GM18520 (cell line): ENCODE results near the gene BRIP1.
"Not testable (repeated sequence)": the region's sequence is repeated elsewhere in the genome, so short reads cannot be mapped to it uniquely, and the experiment has no call there.

Experiments
- ATAC-seq: cut with Tn5 transposase; IDR thresholded peaks from one replicate; pipeline ENCODE4 v1.9.1; 2021; ENCODE audit not compliant: unreplicated experiment

BRIP1 gene

DNA sequence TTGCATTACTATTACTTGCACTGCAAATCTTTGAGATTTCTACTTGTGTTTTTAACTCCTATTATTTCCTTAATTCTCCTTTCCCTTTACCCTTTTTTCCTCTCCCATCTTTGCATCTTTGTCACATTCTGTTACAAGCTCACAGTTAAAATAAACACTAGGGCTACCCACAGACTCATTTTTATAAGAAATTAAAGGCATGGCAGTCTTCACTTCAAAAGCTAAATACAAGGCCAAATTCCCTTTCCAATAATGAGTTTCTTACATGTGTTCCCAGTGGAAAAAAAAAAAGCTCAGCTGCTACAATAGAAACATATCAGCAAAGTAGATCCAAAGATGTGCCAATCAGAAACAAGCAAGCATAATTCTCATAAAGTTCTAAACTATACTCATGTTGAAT lies 3.7 kb upstream of the BRIP1 start:
- no peak for ATAC-seq

DNA sequence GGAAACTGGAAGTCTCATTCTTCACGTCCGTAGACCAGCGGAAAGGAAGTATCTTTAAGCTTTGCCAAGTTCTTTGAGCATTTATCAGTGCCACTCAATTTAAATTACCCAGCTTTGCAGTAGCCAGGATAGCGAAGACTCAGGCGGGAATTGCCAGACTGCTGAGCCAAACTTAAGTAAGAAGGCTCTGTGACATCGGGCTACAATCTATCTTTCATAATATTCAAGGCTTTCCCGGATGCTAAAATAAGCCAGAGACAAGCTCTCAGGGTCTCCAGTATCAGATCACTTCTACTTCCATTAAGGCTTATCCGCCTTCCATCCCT lies 436 bp upstream of the BRIP1 start:
- peak; percentile 13 for ATAC-seq

DNA sequence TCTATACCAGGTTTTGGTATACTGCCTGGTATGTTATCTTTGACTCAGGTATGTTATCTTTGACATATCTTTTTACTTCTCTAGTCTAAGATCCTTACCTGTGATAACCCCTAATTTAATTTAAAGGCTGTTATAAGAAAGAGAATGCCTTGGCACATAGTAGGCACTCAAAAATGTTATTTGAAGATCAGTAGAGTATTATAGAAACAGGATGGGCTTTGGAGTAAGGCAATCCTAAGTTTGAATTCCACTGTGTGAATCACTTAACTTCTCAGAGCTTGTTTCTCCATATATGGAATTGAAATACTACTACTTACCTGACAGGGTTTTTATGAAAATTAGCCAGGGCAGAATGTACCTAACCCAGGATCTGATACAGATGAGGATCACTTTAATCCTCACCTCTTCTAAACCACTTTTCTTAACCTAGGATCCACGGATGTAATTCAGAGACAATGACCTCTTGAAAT lies 1.2 kb downstream of the BRIP1 start:
- ATAC-seq: no peak

DNA sequence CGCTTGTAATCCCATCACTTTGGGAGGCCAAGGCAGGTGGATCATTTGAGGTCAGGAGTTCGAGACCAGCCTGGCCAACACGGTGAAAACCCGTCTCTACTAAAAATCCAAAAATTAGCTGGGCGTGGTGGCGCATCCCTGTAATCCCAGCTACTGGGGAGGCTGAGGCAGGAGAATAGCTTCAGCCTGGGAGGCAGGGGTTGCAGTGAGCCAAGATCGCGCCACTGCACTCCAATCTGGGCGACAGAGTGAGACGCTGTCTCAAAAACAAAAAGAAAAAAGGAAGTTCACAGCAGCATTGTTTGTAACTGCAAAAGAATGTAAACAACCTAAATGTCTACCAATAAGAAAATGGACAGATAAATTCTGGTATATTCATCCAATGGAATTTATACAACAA lies 2.9 kb downstream of the BRIP1 start:
- ATAC-seq: not testable (repeated sequence)

DNA sequence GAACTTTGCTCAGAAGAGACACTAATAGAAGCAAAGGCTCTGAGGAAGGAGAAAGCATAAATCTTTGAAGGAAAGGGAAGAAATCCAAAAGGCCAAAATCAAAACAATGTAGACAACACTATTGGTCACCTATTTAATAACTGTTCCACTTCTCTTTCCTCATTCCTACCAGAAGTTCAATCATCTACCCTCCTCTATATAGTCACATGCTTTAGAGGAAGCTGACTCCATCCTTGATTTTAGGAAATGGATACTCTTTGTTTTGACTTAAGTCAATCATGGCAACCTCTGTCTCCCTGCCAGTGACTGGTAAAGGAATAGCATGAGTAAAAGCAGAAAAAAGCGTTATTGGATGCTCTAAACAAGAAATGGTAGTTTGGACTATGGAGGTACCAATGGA lies 7.3 kb downstream of the BRIP1 start:
- no peak for ATAC-seq

DNA sequence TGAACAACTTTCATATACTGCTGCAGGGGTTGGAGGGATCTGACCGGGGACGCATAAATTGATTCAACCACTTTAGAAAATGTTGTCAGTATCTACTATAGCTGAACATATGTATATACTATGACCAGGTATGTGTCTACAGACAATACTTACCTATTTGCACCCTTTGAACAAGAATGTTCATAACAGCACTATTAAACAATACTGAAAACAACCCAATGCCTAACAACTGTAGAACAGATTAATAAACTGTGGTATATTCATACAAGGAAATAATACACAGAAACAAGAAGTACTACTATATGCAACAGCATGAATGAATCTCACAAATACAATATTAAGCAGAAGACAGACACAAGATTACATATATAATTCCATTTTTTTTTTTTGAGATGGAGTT lies 10.5 kb downstream of the BRIP1 start:
- ATAC-seq: no peak

DNA sequence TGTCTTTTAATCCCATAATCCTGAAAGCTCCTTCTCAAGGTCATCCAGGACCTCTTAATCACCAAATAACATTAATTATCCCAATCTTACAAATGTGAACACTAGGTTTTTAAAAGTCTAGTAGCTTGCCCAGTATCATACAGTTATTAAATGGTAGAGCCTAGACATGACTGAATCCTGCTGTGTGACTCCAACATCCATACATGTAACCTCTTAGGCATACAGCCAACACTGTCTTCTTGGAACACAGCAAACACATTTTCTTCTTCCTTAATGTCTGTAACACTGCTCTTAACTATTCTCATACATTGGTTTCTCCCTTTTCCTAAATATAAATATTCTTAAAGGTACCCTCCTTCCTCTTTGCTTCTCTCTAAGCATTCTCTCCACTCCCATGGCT lies 13.7 kb downstream of the BRIP1 start:
- ATAC-seq: no peak

DNA sequence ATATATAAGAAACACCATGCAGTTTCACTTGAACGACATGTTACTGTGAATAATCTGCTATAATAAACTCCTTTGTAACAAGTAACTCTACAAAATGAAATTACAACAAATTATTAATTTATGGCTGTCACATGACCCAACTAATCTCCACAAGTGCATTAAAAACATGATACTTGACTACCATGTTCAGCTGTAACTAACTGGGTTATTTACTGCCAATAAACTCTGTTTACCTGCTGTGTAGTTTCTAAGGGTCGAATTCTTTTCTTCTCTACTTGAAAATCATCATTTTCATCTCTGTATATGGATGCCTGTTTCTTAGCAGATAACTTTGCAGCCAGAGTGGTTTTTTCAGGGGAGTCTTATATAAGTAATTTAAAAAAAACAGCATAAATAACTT lies 14.4 kb downstream of the BRIP1 start:
- no peak for ATAC-seq

DNA sequence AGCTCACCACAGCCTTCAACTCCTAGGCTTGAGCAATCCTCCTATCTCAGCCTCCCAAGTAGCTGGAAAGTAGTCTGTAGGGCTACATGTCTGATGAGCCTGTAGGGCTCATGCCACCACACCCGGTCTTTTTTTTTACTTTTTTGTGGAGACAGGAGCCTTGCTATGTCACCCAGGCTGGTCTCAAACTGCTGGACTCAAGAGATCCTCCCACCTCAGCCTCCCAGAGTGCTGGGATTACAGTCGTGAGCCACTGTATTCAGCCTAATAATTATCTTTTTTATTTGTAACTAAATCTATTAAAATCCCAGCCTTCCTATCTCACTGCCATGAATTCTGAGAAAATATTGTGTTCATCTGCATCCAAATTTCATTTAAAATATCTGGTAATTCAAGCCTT lies 15.1 kb downstream of the BRIP1 start:
- no peak for ATAC-seq

DNA sequence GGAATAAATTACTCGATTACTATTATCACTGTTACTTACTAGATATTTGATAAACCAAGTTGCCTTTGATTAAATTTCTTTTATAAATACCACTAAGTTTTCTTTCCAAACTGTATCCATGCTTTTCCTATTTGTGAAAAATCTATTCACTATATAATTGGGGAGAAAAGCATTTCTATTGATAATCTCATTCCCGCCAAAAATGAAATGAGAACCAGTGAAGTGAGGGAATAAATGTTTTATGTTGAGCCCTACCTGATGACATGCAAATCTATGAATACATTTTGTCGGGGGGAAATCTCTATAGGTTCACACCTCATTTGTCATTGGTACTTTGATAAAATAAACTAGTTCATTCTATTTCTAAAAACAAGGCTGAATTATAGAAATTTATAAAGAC lies 15.7 kb downstream of the BRIP1 start:
- ATAC-seq: no peak

DNA sequence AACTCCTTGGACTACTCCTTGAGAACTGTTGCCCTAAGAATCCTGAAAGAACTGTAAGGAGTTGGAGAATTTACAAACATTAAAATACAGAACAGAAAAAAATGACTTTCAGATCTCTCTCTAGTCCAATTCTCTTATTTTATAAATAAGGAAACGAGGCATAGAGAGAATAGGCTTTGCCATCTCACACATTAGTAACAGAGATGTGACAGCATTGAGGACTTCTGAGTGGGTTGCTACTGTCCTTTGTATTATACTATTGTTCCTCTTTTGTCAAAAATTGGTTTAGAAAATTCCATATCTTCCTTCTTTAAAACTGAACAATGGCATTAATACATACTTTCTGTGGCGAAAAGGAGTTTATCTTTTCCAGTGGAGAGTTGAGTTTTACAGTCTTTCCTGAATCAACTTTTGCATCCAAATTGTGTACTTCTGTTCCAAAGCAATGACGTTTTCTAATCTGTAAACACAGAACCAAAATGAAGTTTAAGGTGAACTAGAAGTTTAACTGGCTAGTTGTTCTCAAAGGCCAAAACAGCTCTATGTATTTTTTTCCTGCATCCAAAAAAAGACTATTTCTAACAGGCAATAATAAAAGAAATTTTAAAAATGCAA lies 16.5 kb downstream of the BRIP1 start:
- no peak for ATAC-seq

DNA sequence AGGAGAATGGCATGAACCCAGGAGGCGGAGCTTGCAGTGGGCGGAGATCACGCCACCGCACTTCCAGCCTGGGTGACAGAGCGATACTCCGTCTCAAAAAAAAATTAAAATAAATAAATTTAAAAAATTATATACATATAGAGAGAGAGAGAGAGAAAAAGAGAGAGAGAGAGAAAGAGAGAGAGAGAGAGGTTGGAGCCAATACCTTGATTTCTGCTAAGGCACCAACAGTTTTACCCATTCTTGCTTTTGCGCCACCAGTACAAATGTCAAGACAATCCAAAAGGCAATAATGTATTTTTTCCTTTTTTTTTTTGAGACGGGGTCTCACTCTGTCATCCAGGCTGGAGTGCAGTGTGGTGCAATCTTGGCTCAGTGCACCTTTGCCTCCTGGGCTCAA lies 17.2 kb downstream of the BRIP1 start:
- ATAC-seq: no peak

DNA sequence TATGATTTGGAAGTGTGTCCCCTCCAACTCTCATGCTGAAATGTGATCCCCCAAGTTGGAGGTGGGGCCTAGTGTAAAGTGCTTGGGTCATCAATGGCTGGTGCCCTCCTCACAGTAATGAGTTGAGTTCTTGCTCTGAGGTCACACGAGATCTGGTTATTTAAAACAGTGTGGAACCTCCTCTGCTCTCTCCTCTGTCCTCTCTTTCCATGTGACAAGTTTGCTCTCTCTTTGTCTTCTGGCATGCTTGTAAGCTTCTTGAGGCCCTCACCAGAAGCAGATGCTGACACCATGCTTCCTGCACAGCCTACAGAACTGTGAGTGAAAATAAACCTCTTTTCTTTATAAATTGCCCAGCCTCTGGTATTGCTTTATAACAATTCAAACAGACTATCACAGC lies 19.9 kb downstream of the BRIP1 start:
- no peak for ATAC-seq

DNA sequence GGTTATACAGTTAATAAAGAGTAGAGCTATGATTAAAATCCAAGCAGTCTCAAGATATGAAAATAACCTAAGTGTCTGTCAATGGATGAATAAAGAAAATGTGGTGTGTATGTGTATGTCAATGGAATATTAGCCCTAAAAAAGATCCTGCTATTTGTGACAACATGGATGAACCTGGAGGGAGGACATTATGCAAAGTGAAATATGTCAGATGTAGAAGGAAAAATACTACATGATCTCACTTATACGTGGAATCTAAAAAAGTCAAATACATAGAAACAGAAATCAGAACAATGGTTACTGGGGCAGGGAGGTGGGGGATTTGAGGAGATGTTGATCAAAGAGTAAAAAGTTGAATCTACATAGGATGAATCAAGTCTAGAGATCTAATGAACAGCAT lies 20.4 kb downstream of the BRIP1 start:
- ATAC-seq: no peak

DNA sequence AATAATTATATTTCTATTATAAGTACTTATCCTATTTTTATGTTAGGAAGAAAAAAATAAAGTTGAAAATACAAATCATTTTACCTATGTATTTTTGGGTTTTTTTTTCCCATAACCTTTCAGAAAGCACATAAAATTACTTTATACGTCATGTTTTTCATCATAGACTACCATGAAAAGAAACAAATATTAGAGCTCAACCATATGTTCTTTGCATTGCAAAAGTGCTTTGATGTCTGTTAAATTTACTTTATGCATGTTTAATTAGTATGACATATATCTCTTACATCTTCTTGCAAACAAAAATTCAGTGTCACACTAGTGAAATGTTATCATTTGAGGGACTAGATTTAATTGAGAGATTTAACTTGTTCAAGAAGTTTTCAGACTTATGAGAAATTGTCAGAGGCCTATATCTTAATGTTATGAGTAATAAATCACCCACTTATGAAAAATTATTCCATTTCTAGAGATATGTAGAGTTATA lies 24.0 kb downstream of the BRIP1 start:
- ATAC-seq: no peak

DNA sequence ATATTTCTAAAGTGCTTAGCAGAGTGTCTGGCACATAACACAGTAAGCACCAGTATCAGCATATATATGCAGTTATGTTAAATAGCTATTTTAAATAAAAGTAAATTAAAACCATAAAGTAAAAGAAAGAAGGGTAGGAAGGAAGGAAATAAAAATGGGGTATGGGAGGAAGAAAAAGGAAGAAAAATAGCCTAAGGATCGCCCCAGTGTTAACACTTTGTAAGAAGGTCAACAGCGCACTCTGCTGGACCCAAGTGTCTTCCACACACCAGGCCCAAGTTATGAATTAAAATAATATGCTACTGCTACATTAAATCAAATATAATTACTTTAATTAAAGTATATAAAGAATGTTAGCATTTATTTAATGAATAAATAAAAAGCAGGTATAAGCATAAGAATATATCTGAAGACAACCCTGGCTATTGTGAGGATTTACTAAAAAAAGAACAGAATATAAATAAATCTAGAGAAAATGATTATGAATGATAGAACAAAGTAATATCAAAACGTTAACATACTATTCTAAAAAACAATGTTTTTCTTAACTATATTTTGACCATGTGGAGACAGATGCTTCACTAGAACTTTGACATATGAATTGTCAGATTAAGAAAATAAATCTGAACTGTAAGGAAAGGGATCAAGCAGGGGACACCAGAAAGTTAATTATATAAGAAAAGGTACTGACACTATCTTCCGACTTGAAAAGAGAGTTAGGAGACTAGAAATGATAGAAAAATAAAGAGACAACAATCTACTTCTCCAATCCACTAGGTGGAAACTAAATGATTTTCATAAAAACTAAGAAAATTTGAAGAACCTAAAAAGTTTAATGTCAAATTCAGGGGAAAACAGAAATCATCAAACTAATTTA lies 25.9 kb downstream of the BRIP1 start:
- ATAC-seq: no peak

DNA sequence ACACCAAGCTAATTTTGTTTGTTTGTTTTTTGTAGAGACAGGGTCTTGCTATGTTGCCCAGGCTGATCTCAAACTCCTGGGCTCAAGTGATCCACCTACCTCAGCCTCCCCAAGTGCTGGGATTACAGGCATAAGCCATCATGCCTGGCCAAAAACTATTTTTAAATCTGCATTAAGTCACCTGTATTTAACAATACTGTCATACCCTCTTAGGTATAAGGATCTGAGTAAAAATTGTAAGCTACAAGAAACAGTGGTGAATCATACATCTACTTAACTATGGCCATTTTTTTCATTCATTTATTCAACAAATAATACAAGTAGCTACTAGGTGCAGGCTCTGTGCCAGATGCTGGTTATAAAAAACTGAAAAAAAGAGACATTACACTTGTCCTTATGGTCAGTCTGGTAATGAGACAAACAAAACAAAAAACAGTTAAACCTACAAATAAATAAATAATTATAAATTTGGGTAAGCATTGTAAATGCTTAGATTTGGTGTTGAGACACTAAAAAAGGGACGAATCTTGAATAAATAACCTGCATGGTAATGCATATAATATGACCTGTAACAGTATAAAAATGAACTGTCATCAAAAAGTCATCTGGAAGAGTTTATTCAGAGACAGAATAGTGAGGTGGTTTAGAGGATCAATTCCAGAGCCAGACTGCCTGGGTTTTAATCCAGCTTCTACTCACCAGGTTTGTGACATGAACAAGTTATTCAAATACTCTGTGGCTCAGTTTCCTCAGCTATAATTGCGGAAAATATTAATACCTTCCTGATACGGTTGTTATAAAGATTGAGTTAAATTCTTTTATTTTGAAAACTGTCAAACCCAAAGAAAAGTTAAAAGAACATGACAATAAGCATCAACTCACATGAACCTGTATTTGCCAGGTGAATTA lies 26.8 kb downstream of the BRIP1 start:
- no peak for ATAC-seq

DNA sequence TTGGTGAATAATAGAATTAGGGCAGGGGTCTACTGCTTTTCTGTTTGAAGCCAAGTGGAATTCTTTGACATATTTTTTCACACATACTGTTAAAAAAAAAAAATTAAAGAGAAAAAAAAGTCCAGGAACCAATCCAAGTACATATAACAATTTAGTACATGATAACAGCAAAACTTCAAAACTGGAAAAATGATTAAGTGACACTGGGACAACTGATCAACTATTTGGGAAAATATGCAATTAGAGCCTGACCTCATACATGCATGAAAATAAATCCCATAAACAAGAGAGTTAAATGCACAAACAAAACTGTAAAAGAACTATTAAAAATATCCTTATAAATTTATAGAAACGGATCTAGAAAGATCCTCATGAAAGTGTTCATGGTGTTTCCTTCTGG lies 27.7 kb downstream of the BRIP1 start:
- ATAC-seq: no peak

DNA sequence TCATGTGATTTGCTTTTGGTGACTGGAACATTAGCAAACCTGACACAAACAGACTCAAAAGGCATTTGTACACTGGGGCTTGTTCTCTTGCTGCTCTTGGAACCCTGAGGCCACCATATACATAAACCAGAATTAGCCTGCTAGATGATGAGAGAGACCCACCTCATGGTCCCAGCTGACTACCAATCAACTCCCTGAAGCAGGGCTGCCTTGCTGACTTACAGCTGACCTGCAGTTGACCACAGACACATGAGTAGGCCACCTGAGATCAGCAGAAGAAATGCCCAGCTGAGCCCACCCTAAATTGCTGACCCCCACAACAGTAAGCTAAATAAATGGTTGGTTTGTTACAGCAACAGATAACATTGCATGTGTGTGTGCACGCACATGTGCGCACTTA lies 28.7 kb downstream of the BRIP1 start:
- ATAC-seq: no peak

DNA sequence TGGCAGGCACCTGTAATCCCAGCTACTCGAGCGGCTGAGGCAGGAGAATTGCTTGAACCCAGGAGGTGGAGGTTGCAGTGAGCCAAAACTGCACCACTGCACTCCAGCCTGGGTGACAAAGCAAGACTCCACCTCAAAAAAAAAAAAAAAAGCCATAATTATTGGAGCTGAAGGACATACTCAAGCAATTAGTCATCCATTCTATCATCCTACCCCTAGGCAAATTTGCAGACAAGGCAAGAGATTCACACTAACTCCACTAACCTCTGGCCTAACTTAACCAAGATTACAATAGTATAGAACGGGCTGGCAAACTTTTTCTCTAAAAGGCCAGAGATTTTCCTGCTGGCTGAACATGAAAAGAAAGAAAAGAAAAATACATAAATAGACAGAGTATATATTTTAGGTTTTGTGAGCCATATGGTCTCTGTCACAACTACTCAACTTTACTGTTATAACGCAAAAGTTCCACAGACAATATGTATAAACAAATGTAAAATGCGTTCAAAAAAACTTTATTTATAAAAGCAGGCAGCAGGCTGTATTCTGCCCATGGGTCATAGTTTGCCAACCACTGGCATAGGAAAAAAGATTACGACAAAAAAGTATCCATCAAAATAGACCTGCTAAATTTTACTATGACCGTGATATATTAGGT lies 29.7 kb downstream of the BRIP1 start:
- no peak for ATAC-seq

DNA sequence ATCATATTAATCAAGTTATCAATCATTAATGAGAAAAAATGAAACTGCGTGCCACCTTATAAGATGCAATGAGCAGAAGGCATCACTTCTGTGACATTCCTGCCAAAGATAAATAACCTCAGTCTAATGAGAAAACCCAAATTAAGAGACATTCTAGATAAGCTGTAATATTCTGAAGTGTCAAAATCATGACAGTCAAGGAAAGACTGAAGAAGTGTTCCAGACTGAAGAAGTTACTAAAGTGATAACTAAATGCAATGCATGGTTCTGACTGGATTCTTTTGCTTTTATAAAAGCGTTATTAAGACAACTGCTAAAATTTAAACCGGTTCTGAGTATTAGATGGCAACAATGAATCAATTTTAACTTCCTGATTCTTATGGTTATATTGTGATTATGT lies 30.9 kb downstream of the BRIP1 start:
- no peak for ATAC-seq
